ENCODE data around the gene UBE2D2. TPM values are rescaled to one million over a fixed set of nuclear protein-coding genes. Genes with fewer than 3 reads are reported as not detected.

The UBE2D2 gene
- polyA plus RNA-seq, 4 donors, result 74.3 to 118 (median 95.3) TPM

Other genes starting within 250 kb of the UBE2D2 start
- 10 to 100 TPM; 43.6 to 65.2 (median 57.7) TPM for gene PAIP2, start 219.5 kb upstream of the UBE2D2 start, polyA plus RNA-seq
- 10 to 100 TPM in 3 of 4 donors, 1 to 10 TPM in 1; 7.1 to 29.3 (median 12.4) TPM for gene SLC23A1, start 178.0 kb upstream of the UBE2D2 start, polyA plus RNA-seq
- 10 to 100 TPM in 2 of 4 donors, 1 to 10 TPM in 2; 1.7 to 58.9 (median 8.3) TPM for gene MZB1, start 171.4 kb upstream of the UBE2D2 start, polyA plus RNA-seq
- gene PROB1, start 166.2 kb upstream of the UBE2D2 start, polyA plus RNA-seq, result 1 to 10 TPM in 2 of 4 donors, under 1 TPM in 2; 0.45 to 2.3 (median 0.79) TPM
- gene SPATA24, start 157.2 kb upstream of the UBE2D2 start, polyA plus RNA-seq, result 10 to 100 TPM in 2 of 4 donors, 1 to 10 TPM in 2; 7.2 to 15.1 (median 10.7) TPM
- gene DNAJC18, start 121.8 kb upstream of the UBE2D2 start, polyA plus RNA-seq, result 1 to 10 TPM in 3 of 4 donors, under 1 TPM in 1; 0.67 to 3.8 (median 3.2) TPM
- 10 to 100 TPM in 2 of 4 donors, 1 to 10 TPM in 2; 1.6 to 47.6 (median 7.7) TPM for gene ECSCR, start 98.6 kb upstream of the UBE2D2 start, polyA plus RNA-seq
- gene SMIM33, start 90.3 kb upstream of the UBE2D2 start, polyA plus RNA-seq, result 1 to 10 TPM in 1 of 4 donors, under 1 TPM in 2, not detected in 1; 0.01 to 1.9 (median 0.45) TPM
- 10 to 100 TPM in 2 of 4 donors, 1 to 10 TPM in 2; 2.2 to 23.0 (median 8.5) TPM for gene STING1, start 78.6 kb upstream of the UBE2D2 start, polyA plus RNA-seq
- gene CXXC5, start 87.0 kb downstream of the UBE2D2 start, polyA plus RNA-seq, result 10 to 100 TPM in 3 of 4 donors, 1 to 10 TPM in 1; 3.8 to 89.4 (median 18.2) TPM
- gene PSD2, start 234.5 kb downstream of the UBE2D2 start, polyA plus RNA-seq, result under 1 TPM in 2 of 4 donors, not detected in 2; 0.12 to 0.34 TPM